ENCODE results near the gene BACH2. TPM values are rescaled to one million over a fixed set of nuclear protein-coding genes. Genes with fewer than 3 reads are reported as not detected.

Gene BACH2
- total RNA-seq, 2 experiments from 2014 or later, result 73.1 to 78.0 TPM

GRCh38 chr6:90015883-90016282 lies 280.8 kb downstream of the BACH2 start:
- H3K36me3 Mint-ChIP-seq, result peaks cover 83% of the 10 kb centered on the region
- H3K4me1 Mint-ChIP-seq, result peaks cover 54% of the 10 kb centered on the region
- H3K27me3 Mint-ChIP-seq, result no peaks in the 10 kb centered on the region
- H3K27ac Mint-ChIP-seq, result no peak overlapping the region
- peaks cover 15% of the 10 kb centered on the region for H3K9me3 Mint-ChIP-seq
- DNase-seq, result no peak
- no peak overlapping the region for H3K4me3 Mint-ChIP-seq

GRCh38 chr6:90008908-90009501 lies 287.6 kb downstream of the BACH2 start:
- DNase-seq, result no peak
- H3K4me1 Mint-ChIP-seq, result peaks cover 61% of the 10 kb centered on the region

DNA sequence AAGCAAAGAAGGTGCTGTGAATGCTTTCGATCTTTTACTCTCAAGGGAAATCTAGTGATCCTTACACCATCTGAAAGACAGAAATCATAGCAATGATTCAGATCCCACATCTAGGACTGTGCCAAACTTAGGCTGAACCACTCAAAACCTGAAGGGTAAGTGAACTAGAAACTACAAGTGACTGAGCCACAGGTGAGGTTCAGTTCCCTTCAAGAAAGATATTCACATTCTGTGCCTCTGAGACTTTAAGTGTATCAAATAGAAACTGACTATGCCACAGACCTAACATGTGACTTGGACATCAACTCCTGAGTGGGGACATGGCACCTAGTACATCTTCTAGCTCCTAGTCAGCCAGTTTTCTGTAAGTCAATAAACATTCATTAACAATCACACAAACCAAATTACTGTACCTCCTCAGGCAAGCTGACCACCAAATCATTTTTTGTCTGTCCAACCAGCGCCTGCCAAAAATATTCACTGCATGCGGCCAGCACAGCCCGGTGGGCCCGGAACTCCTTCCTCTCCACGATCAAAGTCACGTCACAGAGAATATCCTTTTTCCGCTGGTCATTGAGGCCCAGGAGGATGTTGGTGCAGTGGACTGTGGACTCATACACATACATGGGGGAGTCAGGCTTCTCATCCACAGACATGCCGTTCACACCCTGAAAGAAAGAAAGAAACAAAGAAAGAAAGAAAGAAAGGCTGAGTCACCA lies 288.3 kb downstream of the BACH2 start:
- peaks cover 56% of the 10 kb centered on the region for H3K36me3 Mint-ChIP-seq
- DNase-seq, result no peak

More at GRCh38 chr6:90008908-90009501, 287.6 kb downstream of the BACH2 start:
- peaks cover 60% of the 10 kb centered on the region for H3K36me3 Mint-ChIP-seq
- no peak overlapping the region for H3K4me3 Mint-ChIP-seq
- H3K27me3 Mint-ChIP-seq, result no peaks in the 10 kb centered on the region
- peaks cover 5% of the 10 kb centered on the region for H3K9me3 Mint-ChIP-seq
- H3K27ac Mint-ChIP-seq, result peak overlapping the region; percentile 79

DNA sequence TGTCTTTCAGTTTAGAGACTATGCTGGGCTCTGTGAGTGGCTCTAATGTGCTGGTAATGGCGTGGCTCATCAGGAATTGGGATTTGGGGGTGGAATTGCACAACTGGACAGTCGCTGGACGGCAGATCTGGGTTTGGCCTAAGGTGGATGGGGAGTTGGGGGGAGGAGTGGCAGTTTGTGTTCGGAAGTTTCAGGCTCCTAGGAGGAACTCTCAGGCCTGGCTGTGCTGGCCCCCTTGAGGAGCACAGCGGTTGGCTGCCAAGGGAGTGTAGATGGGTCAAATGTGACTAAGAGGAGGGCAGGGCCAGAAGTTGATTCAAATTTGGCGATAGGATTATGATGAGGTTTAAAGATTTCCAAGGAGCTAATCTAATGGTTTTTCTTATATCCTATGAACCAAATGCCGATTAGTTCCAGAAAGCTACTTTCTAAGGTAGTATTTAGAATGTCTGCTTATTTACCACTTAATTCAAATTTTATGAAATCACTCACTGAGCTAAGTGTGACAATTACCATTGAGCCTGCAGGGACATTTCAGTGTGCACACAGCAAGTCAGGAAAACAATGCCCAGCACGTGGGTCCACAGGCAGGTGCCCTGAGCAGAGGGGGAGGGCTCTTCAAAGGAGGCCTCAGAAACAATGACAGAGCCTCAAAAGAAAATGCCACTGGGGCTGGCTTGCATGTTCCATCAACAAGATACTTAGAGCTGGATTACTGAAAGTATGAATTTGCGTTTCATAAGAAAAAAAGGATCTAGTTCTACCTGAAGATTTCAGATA lies 291.4 kb downstream of the BACH2 start:
- H3K27ac Mint-ChIP-seq, result peak overlapping the region; percentile 79
- DNase-seq, result no peak
- H3K36me3 Mint-ChIP-seq, result peaks cover 32% of the 10 kb centered on the region
- H3K27me3 Mint-ChIP-seq, result no peaks in the 10 kb centered on the region
- H3K4me3 Mint-ChIP-seq, result no peak overlapping the region
- H3K4me1 Mint-ChIP-seq, result peaks cover 38% of the 10 kb centered on the region
- H3K9me3 Mint-ChIP-seq, result peaks cover 5% of the 10 kb centered on the region

More for the DNA sequence above, 288.3 kb downstream of the BACH2 start:
- no peak overlapping the region for H3K4me3 Mint-ChIP-seq
- H3K4me1 Mint-ChIP-seq, result peaks cover 57% of the 10 kb centered on the region
- peak overlapping the region; percentile 79 for H3K27ac Mint-ChIP-seq
- no peaks in the 10 kb centered on the region for H3K27me3 Mint-ChIP-seq
- peaks cover 5% of the 10 kb centered on the region for H3K9me3 Mint-ChIP-seq

GRCh38 chr6:90004511-90004910 lies 292.1 kb downstream of the BACH2 start:
- peaks cover 34% of the 10 kb centered on the region for H3K36me3 Mint-ChIP-seq
- H3K9me3 Mint-ChIP-seq, result peaks cover 5% of the 10 kb centered on the region
- DNase-seq, result no peak
- peak overlapping the region; percentile 79 for H3K27ac Mint-ChIP-seq
- peaks cover 36% of the 10 kb centered on the region for H3K4me1 Mint-ChIP-seq
- H3K4me3 Mint-ChIP-seq, result no peak overlapping the region
- H3K27me3 Mint-ChIP-seq, result no peaks in the 10 kb centered on the region

GRCh38 chr6:90003941-90004340 lies 292.7 kb downstream of the BACH2 start:
- H3K27ac Mint-ChIP-seq, result no peak overlapping the region

GRCh38 chr6:90003069-90003795 lies 293.4 kb downstream of the BACH2 start:
- H3K4me1 Mint-ChIP-seq, result peaks cover 31% of the 10 kb centered on the region

More at GRCh38 chr6:90003941-90004340, 292.7 kb downstream of the BACH2 start:
- peaks cover 33% of the 10 kb centered on the region for H3K36me3 Mint-ChIP-seq
- no peaks in the 10 kb centered on the region for H3K27me3 Mint-ChIP-seq
- H3K4me3 Mint-ChIP-seq, result no peak overlapping the region
- peaks cover 5% of the 10 kb centered on the region for H3K9me3 Mint-ChIP-seq
- no peak for DNase-seq
- H3K4me1 Mint-ChIP-seq, result peaks cover 34% of the 10 kb centered on the region

GRCh38 chr6:90000864-90001731 lies 295.5 kb downstream of the BACH2 start:
- Mint-ChIP-seq H3K36me3 (peaks cover 34% of the 10 kb centered on the region), H3K4me1 (peaks cover 41% of the 10 kb centered on the region), H3K9me3 (peaks cover 3% of the 10 kb centered on the region), H3K27ac (no peak overlapping the region), H3K4me3 (no peak overlapping the region), H3K27me3 (no peaks in the 10 kb centered on the region)
- DNase-seq, result no peak

More at GRCh38 chr6:90003069-90003795, 293.4 kb downstream of the BACH2 start:
- Mint-ChIP-seq H3K9me3 (peaks cover 3% of the 10 kb centered on the region), H3K27me3 (no peaks in the 10 kb centered on the region), H3K4me3 (no peak overlapping the region), H3K27ac (no peak overlapping the region), H3K36me3 (peaks cover 33% of the 10 kb centered on the region)
- no peak for DNase-seq

DNA sequence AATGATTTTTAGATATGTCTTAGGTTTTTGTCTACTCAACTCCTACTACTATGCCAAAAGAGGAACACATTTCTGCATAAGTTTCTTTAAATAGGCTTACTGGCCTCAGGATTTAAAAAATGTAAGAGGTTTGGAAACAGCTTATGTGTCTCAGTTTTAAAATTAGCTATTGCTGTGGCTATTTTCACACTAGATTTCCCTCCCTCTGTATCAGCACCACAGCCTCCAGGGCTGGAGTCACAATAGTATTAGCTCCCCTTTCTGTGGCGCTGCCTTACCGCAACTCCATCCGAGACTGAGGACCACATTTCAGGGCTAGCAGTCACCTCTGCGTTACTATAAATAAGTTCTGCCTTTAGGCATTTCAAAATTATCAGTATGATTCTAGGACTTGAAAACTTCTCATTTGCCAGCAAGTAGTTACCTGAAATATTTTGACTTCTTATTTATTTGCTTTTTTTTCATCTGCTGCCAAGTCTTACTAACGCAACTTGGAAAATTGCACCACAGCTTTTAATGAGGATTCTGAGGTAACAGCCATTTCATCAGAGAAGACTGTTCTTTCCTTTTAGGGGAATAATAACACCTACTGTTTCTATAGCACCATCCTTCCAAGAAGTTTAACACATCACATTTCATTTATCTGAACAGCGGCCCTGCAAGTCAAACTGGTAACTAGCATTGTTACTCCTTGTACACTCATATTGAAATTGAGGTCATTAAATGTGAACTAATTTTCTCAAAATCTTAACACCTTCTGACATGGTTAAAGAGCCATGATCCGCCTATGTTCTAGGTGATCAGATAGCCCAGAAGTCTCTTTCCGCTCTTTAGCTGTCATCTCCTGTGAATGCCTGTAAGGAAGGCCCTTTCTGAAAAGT lies 296.5 kb downstream of the BACH2 start:
- H3K27ac Mint-ChIP-seq, result no peak overlapping the region
- H3K36me3 Mint-ChIP-seq, result peaks cover 41% of the 10 kb centered on the region
- peaks cover 42% of the 10 kb centered on the region for H3K4me1 Mint-ChIP-seq
- no peaks in the 10 kb centered on the region for H3K27me3 Mint-ChIP-seq
- peak overlapping the region; percentile 7 for H3K4me3 Mint-ChIP-seq
- peaks cover 3% of the 10 kb centered on the region for H3K9me3 Mint-ChIP-seq
- no peak for DNase-seq

DNA sequence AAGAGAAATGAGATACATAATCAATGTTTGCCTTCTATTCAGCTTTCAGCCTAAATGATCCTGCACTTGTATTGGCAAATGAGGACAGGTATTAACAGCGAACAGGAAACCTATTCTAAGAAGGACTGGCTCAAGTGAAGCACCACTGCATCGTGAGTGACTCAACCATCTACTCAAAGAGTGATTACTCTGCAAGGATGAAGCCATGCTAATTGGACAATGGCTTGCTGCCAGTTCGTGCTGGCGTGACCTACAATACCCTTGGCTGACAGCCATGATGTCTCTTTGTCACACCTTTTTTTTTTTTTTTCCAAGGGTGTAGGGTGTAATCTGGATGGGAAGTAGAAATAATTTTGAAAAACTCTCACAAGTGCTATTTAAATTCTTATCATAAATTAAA lies 297.5 kb downstream of the BACH2 start:
- H3K4me1 Mint-ChIP-seq, result peaks cover 43% of the 10 kb centered on the region
- H3K36me3 Mint-ChIP-seq, result peaks cover 48% of the 10 kb centered on the region
- no peaks in the 10 kb centered on the region for H3K9me3 Mint-ChIP-seq
- no peak overlapping the region for H3K4me3 Mint-ChIP-seq
- no peak for DNase-seq
- peak overlapping the region; percentile 44 for H3K27ac Mint-ChIP-seq
- no peaks in the 10 kb centered on the region for H3K27me3 Mint-ChIP-seq

- Mint-ChIP-seq H3K36me3 (peaks cover 53% of the 10 kb centered on the region), H3K4me1 (peaks cover 55% of the 10 kb centered on the region), H3K27ac (peak overlapping the region; percentile 79), H3K4me3 (no peak overlapping the region), H3K27me3 (no peaks in the 10 kb centered on the region), H3K9me3 (no peaks in the 10 kb centered on the region)
- DNase-seq, result no peak
These were observed 298.9 kb downstream of the BACH2 start for GRCh38 chr6:89997456-89998445.

DNA sequence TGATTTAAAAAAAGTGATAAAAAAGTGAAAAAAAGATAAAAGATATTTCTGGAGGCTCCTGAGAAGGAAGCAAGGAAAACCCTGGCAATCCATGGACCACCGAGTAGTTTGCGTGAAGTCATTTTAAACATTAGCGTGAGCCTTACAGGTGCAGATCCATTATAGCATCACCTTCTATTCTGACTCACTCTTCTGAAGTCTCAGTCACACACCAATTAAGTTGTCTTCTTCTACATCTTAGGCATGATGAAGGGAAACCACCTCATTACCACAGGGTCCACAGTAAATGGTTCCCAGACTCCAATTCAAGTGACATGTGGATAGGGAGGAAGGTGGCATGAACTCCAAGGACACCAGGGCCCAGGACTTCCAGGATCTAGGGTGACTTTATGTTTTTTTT lies 303.2 kb downstream of the BACH2 start:
- Mint-ChIP-seq H3K36me3 (peaks cover 77% of the 10 kb centered on the region), H3K27ac (peak overlapping the region; percentile 77), H3K4me1 (peaks cover 85% of the 10 kb centered on the region), H3K9me3 (peaks cover 4% of the 10 kb centered on the region), H3K27me3 (no peaks in the 10 kb centered on the region), H3K4me3 (no peak overlapping the region)
- DNase-seq, result no peak
